Heart right ventricle (tissue), 16 donors: ENCODE measurements around the gene HERPUD1. TPM values are rescaled to one million over a fixed set of nuclear protein-coding genes. Genes with fewer than 3 reads are reported as not detected.

Experiments used
- ATAC-seq, 8 donors: fragments of 200-7000 bp; cut with Tn5 transposase; one replicate each; pipeline ENCODE4 v1.9.1; 2020; ENCODE audit warnings: mild to moderate bottlenecking in 8 of 8, moderate library complexity in 8 of 8, moderate number of reproducible peaks in 1 of 8
- DNase-seq, 2 donors: peaks; one replicate each; pipeline ENCODE4 v3.0.0-alpha.2; 2020
- H3K27ac ChIP-seq, 10 donors: fragments of 200-600 bp; sonication (generic) in 2 of 10; one replicate each; pipeline versions ENCODE4 v1.5.0 to v1.8.0; 2020 to 2022; ENCODE audit warnings: mild to moderate bottlenecking in 3 of 10
- H3K27me3 ChIP-seq, 7 donors: fragments of 200-600 bp; one replicate each; pipeline ENCODE4 v1.8.0; 2021 to 2022; ENCODE audit warnings: mild to moderate bottlenecking in 2 of 7
- H3K36me3 ChIP-seq, 9 donors: fragments of 200-600 bp; sonication (generic) in 1 of 9; one replicate each; pipeline versions ENCODE4 v1.5.0 to v1.8.0; 2020 to 2022; ENCODE audit warnings: mild to moderate bottlenecking in 2 of 9
- H3K4me1 ChIP-seq, 9 donors: fragments of 200-600 bp; sonication (generic) in 1 of 9; one replicate each; pipeline versions ENCODE4 v1.5.0 to v1.8.0; 2020 to 2022; ENCODE audit warnings: mild to moderate bottlenecking in 4 of 9
- H3K4me3 ChIP-seq, 10 donors: fragments of 200-600 bp; sonication (generic) in 2 of 10; one replicate each; pipeline versions ENCODE4 v1.5.0 to v1.8.0; 2020 to 2022; ENCODE audit warnings: mild to moderate bottlenecking in 7 of 10, moderate library complexity in 2 of 10
- H3K9me3 ChIP-seq, 11 donors: fragments of 200-600 bp in 10 of 11; sonication (generic) in 2 of 11; one replicate each; pipeline versions ENCODE4 v1.5.0 to v1.8.0; 2013 to 2022; ENCODE audit warnings: mild to moderate bottlenecking in 2 of 11, control low read depth in 1 of 11, moderate library complexity in 1 of 11
- CTCF ChIP-seq, 9 donors: fragments of 200-600 bp; sonication (generic) in 2 of 9; IDR thresholded peaks; one replicate each; pipeline versions ENCODE4 v1.5.0 to v1.8.0; 2021 to 2022; ENCODE audit warnings: antibody characterized with exemption in 9 of 9, mild to moderate bottlenecking in 5 of 9, moderate library complexity in 1 of 9
- WGBS, 2 donors: extraction: QIAGEN DNeasy Blood & Tissue Kit; methylation state at CpG; one replicate each; pipeline ENCODE4 v1.1.7; 2013; ENCODE audit warnings: inconsistent platforms in 1 of 2; 5-methylcytosine and 5-hydroxymethylcytosine counted together
- intact Hi-C, 10 donors: fragments of 100-400 bp; cut with DNase I; formaldehyde crosslinking; loops; one replicate each; pipeline versions ENCODE4 v1.11.1 to v1.14.2; 2022
- polyA plus RNA-seq, 2 donors: library from polyadenylated mRNA; stranded (reverse); fragments of 200-250 nt; gene quantifications; one replicate each; pipeline ENCODE4 v1.2.3, GENCODE V29; 2013
- total RNA-seq, 10 donors: library from RNA; stranded (reverse); fragmentation: NEBNext Ultra II Directional in 3 of 10; extraction: Animal tissue kit (Norgen Biotek cat#: 25700) in 3 of 10; gene quantifications; one replicate each; pipeline versions ENCODE4 v1.2.1 to v1.2.4, GENCODE V29; 2021 to 2023
- donor health status: Arrhythmogenic right ventricular cardiomyopathy.
- donor health status: ischemic (EF 13 %, LVEDD 7.1; RV severe dilation, severe dysfunction).
- donor health status: healthy with polysubstance abuse.
- donor health status: DM: no; HTN: yes; CAD: no.
- donor health status: DM: no; HTN: no; CAD: no.
- donor health status: ischemic (EF 25% LVEDD 6.9; RV normal size, moderate dysfunction).
- donor health status: ischemic (EF 25% LVEDD 5.7; RV mildly dilated, moderate dysfunction).
- donor health status: healthy.
- donor health status: DM: yes; HTN: yes; CAD: no.
- donor health status: Ischemic cardiomyopathy.
- donor health status: ischemic (EF 35%, LVEDD 5.7; RV mildly dilated, moderate dysfunction).
- donor health status: nonischemic (EF 11% LVEDD 7.7; RV severe dilation, severe dysfunction).
- donor health status: DM: yes; HTN: yes; CAD: no.
- donor health status: PGD.
- donor health status: ischemic (EF 29% LVEDD 5.4; RV normal size, mild dysfunction).
- donor health status: nonischemic (EF 23%, LVEDD 6.1; RV moderate dilation, normal function).

The HERPUD1 gene
- total and polyA plus RNA-seq, 12 donors = 29.6 to 175 (median 128) TPM

DNA sequence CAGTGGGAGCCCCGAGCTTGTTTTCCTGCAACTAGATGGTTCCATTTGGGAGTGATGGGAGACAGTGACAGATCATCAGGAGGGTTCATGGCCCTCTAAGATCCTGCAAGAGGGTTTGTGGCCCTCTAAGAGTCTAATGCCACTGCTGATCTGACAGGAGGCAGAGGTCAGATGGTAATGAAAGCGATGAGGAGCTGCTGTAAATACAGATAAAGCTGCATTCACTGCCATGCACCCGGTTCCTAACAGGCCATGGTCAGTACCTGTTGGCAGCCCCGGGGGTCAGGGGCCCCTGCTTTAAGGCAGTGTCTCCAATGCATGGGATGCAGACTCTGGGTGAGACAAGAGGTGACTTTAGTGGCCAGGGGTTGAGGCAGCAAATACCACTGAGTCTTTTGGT, 36.1 kb upstream of the HERPUD1 start:
- intact Hi-C loops = no loop called here
- Histone ChIP-seq H3K9me3 (no peaks in the 10 kb centered on the region), H3K4me1 (no peaks in the 10 kb centered on the region), H3K27ac (no peak overlapping the region), H3K27me3 (no peaks in the 10 kb centered on the region), H3K4me3 (no peak overlapping the region), H3K36me3 (no peaks in the 10 kb centered on the region)
- no peak for ATAC-seq
- no peak for DNase-seq
- 72 to 79% methylated on average over 4 of the region's 4 CpGs for WGBS, 2 donors
- no peak for TF ChIP-seq CTCF (IDR thresholded peaks at IDR 0.05)

- 73 to 79% methylated on average over 3 of the region's 3 CpGs for WGBS, 2 donors
- DNase-seq (no peak), ATAC-seq (no peak)
- no peak overlapping the region for H3K4me3 ChIP-seq
- no peaks in the 10 kb centered on the region for H3K36me3 ChIP-seq
- H3K9me3 ChIP-seq = no peaks in the 10 kb centered on the region
- no peaks in the 10 kb centered on the region for H3K27me3 ChIP-seq
- no peaks in the 10 kb centered on the region for H3K4me1 ChIP-seq
- H3K27ac ChIP-seq = no peak overlapping the region
- intact Hi-C loops = no loop called here
- no peak for TF ChIP-seq CTCF (IDR thresholded peaks at IDR 0.05)
These were observed 35.7 kb upstream of the HERPUD1 start for GRCh38 chr16:56896244-56896643.

DNA sequence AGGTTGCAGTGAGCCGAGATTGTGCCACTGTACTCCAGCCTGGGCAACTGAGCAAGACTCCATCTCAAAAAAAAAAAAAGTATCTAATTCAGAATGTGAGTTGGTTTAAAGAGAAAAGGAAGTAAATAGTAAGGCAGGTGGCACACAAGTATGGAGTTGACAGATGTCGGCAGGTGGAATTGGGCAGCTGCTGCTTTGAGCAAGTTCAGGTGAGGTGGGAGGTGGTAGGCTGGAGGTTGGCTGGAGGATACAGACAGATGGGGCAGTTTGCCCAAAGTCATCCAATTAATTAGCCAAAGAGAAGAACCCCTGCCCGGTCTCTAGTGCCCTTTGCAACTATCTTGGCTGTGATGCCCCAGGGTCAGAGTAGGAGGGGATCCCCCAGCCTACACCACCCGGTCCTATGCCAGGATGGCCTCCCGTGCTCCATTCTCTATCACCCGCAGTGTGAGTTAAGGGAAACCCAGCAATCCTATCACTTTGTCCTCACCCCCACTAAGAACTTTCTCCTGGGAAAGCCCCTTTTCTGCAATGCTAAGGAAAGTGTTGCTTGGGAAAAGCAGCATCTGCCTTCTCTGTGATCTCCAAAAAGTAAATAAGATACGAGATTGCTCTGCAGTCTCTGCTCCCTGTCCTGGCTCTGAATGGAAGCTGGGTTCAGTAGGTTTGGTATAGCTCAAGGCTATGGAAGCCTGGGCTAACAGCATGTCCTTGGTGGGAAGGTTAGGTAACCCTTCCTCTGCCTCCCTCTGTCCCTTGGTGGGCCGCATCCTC, 34.7 kb upstream of the HERPUD1 start:
- no peaks in the 10 kb centered on the region for H3K36me3 ChIP-seq
- no peaks in the 10 kb centered on the region for H3K27me3 ChIP-seq
- intact Hi-C loops = no loop called here
- H3K4me3 ChIP-seq = no peak overlapping the region
- no peaks in the 10 kb centered on the region for H3K4me1 ChIP-seq
- WGBS, 2 donors = 86 to 89% methylated on average over 8 of the region's 8 CpGs
- H3K9me3 ChIP-seq = no peaks in the 10 kb centered on the region
- no peak for DNase-seq
- no peak overlapping the region for H3K27ac ChIP-seq
- TF ChIP-seq CTCF (IDR thresholded peaks at IDR 0.05) = no peak
- no peak for ATAC-seq

- Histone ChIP-seq H3K27ac (no peak overlapping the region), H3K9me3 (no peaks in the 10 kb centered on the region), H3K4me3 (no peak overlapping the region), H3K4me1 (no peaks in the 10 kb centered on the region), H3K36me3 (no peaks in the 10 kb centered on the region), H3K27me3 (no peaks in the 10 kb centered on the region)
- TF ChIP-seq CTCF (IDR thresholded peaks at IDR 0.05) = no peak
- WGBS, 2 donors = 91 to 93% methylated on average over 8 of the region's 8 CpGs
- intact Hi-C loops = no loop called here
- DNase-seq (no peak), ATAC-seq (no peak)
These were observed 33.1 kb upstream of the HERPUD1 start for GRCh38 chr16:56898847-56899246.
